Astrocyte of the spinal cord (primary cell): Measurements from ENCODE around the gene CDK16.

Experiments
- DNase-seq: peaks from one replicate; pipeline ENCODE4 v3.0.0; 2011; ENCODE audit warnings: low read depth, low spot score
- H3K4me3 ChIP-seq: 2 replicates; pipeline ENCODE4 v1.5.1; 2011; ENCODE audit warnings: low read depth, mild to moderate bottlenecking, low read length, moderate library complexity
- in situ Hi-C: cut with HindIII; loops from 2 replicates; pipeline ENCODE4 v1.10.0; 2017; ENCODE audit warnings: low sequenced_read_pairs
- TF ChIP-seq, protein P1 (sequence below): IDR thresholded peaks from 2 replicates; pipeline ENCODE4 v1.5.1; 2012; ENCODE audit warnings: low read depth, mild to moderate bottlenecking, low read length, inconsistent platforms

Gene CDK16

DNA sequence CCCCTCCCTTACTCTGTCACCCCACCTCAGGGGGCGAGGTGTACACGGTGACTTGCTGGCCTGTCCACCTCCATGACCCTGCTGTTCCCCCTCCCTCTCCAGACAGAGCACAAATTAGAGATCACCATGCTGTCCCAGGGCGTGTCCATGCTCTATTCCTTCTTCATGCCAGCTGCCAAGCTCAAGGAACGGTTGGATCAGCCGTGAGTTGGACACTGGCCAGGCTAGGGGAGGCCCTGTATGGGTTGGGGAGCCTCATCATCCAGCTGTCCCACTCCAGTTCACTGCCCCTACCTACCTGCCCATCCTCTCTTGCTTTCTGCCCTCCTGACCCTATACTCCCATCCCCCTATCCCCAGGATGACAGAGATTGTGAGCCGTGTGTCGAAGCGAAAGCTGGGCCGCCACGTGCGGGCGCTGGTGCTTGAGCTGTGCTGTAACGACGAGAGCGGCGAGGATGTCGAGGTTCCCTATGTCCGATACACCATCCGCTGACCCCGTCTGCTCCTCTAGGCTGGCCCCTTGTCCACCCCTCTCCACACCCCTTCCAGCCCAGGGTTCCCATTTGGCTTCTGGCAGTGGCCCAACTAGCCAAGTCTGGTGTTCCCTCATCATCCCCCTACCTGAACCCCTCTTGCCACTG is 3.9 kb upstream of the CDK16 start:
- TF ChIP-seq, protein P1, sequence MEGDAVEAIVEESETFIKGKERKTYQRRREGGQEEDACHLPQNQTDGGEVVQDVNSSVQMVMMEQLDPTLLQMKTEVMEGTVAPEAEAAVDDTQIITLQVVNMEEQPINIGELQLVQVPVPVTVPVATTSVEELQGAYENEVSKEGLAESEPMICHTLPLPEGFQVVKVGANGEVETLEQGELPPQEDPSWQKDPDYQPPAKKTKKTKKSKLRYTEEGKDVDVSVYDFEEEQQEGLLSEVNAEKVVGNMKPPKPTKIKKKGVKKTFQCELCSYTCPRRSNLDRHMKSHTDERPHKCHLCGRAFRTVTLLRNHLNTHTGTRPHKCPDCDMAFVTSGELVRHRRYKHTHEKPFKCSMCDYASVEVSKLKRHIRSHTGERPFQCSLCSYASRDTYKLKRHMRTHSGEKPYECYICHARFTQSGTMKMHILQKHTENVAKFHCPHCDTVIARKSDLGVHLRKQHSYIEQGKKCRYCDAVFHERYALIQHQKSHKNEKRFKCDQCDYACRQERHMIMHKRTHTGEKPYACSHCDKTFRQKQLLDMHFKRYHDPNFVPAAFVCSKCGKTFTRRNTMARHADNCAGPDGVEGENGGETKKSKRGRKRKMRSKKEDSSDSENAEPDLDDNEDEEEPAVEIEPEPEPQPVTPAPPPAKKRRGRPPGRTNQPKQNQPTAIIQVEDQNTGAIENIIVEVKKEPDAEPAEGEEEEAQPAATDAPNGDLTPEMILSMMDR = no peak
- no peak for DNase-seq
- no peak overlapping the region for H3K4me3 ChIP-seq
- in situ Hi-C loops = no loop called here

DNA sequence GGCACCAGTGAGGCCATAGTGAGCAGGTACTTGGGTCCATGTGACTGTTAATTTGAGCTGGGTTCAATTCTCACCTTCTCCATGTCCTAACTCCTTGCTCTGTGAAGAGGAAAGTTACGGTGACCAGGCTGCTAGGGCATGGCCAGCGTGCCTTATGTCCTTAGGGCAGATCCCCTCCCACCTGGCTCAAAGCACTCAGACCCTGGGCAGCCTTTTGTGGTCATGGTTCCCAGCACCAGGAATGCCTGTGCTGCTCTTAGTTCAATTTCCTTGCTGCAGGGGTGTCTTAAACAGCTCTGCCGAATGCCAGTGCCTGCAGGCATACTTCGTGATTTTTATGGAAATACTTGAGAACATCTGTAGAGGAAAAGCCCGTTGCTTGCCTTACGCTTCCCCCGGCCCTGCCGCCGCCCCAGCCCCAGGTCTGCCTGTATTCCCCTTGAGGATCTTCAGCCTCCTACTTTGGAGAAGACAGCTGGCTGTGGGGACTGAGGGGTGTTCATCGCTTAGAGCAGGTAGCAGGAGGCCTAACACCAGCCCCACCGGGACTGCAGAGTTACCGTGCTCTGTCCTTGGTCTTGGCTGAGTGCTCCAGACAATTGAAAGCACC is 3.1 kb upstream of the CDK16 start:
- TF ChIP-seq, protein P1 = no peak
- no peak overlapping the region for H3K4me3 ChIP-seq
- no peak for DNase-seq
- in situ Hi-C loops = no loop called here

DNA sequence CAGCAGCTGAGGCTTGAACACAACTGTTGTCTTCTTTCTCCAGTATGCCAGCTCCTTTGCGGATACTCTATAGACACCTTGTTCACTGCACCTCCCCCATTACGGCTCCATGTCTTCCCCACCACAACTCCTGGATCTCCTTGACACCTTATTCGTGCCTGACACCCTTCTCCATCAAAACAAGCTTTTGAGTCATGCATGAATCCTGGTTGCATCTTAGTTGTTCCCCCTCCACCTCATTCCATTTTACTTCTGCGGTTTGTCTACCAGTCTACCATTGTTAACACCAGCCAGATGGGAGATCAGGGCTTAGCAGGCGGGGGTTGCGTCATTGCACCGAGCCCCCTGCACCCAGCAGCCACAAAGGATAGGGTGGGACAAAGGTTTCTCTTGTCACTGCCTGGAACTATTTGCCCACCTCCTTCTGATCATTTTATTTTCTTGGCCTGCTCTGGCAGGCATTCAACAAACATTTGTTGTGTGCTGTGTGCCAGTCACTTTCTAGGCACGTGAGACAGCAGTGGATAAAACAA is 2.0 kb upstream of the CDK16 start:
- in situ Hi-C loops = no loop called here
- no peak for DNase-seq
- TF ChIP-seq, protein P1 = no peak
- no peak overlapping the region for H3K4me3 ChIP-seq

DNA sequence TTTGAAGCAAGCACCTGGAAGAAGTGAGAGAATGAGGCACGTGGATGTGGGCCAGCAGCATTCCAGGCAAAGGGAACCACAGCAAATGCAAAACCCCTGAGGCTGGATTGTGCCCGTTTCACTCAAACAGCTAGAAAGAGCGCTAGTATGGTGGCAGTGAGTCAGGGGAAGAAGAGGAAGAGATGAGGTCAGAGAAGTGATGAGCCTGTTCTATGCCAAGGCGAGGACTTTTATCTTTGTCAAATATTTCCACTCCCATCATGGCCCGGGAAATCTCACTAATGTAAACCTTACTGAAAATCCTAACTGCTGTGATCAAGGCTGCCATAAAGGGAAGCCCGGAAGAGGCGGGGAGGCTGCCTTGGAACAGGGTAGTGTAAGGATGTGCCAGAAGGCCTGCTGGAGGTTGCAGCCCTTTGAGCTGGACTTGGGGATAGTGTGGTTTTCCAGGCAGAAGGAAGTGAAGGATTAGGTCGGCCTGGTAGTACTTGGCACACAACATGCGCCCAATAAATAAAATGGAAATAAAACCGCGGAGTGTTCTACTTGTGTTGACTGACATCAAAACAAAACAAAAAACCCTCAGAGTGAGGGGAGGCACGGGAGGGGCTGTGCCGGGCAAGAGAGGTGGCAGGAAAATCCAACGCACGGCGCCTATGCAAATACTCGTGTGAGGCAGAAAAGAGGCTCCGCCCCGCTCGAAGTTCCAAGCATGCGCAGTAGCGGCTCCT is 1.2 kb upstream of the CDK16 start:
- in situ Hi-C loops = no loop called here
- H3K4me3 ChIP-seq = peak overlapping the region; percentile 17
- TF ChIP-seq, protein P1 = no peak
- no peak for DNase-seq

DNA sequence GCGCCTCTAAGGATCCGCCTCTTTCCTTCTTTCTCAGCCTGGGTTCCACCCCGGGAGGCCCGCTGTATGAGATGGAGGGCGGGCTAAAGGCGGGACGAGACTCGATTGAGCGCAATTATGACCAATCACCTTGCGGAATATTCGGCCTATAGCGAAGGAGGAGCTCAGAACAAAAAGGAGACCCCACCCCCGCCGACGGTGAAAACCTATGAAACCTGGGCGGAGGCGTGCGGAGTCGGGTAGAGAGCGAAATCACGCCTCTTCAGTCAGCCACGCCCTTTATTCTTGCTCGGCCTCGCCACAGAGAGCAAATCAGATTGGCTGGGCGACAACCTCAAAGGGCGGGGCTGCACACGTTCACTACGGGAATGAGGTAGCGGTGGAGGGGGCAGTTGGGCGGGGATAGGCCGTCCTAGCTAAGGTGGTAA is 615 bp upstream of the CDK16 start:
- TF ChIP-seq, protein P1 = no peak
- in situ Hi-C loops = no loop called here
- peak overlapping the region; percentile 71 for H3K4me3 ChIP-seq
- peak; percentile 100 for DNase-seq

DNA sequence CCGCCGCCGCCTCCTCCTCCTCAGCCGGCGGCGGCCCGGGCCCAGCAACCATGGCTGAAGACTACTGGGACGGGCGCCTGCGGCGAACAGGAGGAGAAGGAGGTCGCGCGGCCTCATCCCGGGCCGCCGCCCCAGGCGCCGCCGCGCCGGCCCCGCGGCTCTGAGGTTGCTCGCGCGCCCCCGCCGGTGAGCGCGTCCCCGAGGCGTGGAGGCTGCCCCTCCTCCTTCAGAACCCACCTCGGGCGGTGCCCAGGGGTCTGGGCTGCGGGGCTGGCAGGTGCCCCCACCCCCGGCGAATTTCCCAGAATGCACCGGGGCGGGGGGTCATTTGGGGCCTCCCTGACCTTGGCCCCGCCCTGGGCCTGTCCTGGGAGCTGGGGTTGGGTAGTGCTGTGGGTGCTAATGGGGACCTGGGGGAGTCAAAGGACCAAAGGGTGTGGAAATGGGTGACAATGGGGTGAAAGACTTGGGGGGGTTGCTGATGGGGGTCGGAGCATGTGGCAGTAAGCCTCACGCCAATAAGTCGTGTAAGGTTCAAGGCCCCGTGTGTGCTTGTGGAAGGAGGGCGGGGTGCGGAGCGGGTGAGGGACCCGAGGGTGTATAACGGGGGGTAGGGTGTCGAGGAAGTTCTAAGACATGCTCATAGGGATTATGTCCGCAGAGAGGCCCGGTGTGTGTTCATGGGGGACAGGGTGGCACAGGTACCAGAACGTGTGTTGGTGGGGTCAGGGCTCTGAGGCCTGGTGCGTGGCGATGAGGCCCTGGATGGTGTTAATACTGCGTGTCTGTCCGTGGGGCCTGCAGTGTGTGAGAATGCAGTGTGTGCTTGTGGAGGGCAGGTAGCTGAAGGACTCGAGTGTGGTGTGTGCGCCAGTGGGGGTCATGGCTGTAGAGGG is 687 bp downstream of the CDK16 start:
- DNase-seq = no peak
- peak overlapping the region; percentile 71 for H3K4me3 ChIP-seq
- TF ChIP-seq, protein P1 = no peak
- in situ Hi-C loops = no loop called here
